BLaER1 (cell line): ENCODE results near the gene VIT.

Experiments
- H3K27ac ChIP-seq: shearing (Covaris generic); formaldehyde crosslinking; 2 replicates; pipeline ENCODE4 v1.8.1; 2022
- H3K27me3 ChIP-seq: shearing (Covaris generic); formaldehyde crosslinking; 2 replicates; pipeline ENCODE4 v1.8.1; 2022
- H3K36me3 ChIP-seq: shearing (Covaris generic); formaldehyde crosslinking; 2 replicates; pipeline ENCODE4 v1.8.1; 2022
- H3K4me1 ChIP-seq: shearing (Covaris generic); formaldehyde crosslinking; 2 replicates; pipeline ENCODE4 v1.8.1; 2022
- H3K4me2 ChIP-seq: shearing (Covaris generic); formaldehyde crosslinking; 2 replicates; pipeline ENCODE4 v1.8.1; 2022
- H3K4me3 ChIP-seq: shearing (Covaris generic); formaldehyde crosslinking; 2 replicates; pipeline ENCODE4 v1.8.1; 2022
- H3K9ac ChIP-seq: shearing (Covaris generic); formaldehyde crosslinking; 2 replicates; pipeline ENCODE4 v1.8.1; 2022
- H3K9me3 ChIP-seq: shearing (Covaris generic); formaldehyde crosslinking; 2 replicates; pipeline ENCODE4 v1.8.1; 2022
- H4K20me1 ChIP-seq: shearing (Covaris generic); formaldehyde crosslinking; 2 replicates; pipeline ENCODE4 v1.8.1; 2022
- Cebpa-rat ChIP-seq: shearing (Covaris generic); IDR thresholded peaks from 2 replicates; pipeline ENCODE4 v1.8.1; 2022

Gene VIT

GRCh38 chr2:36843838-36844237 is 147.3 kb downstream of the VIT start:
- Histone ChIP-seq H3K4me3 (no peak overlapping the region), H3K4me2 (no peak overlapping the region), H3K9ac (no peak overlapping the region), H4K20me1 (no peaks in the 10 kb centered on the region), H3K27ac (no peak overlapping the region), H3K27me3 (no peaks in the 10 kb centered on the region), H3K36me3 (peaks cover 20% of the 10 kb centered on the region), H3K9me3 (no peaks in the 10 kb centered on the region), H3K4me1 (no peaks in the 10 kb centered on the region)
- no peak for TF ChIP-seq Cebpa-rat

GRCh38 chr2:36849265-36849664 is 152.8 kb downstream of the VIT start:
- no peaks in the 10 kb centered on the region for H3K9me3 ChIP-seq
- H3K27me3 ChIP-seq: no peaks in the 10 kb centered on the region
- no peak overlapping the region for H3K9ac ChIP-seq
- no peak overlapping the region for H3K4me3 ChIP-seq
- no peak for TF ChIP-seq Cebpa-rat
- no peak overlapping the region for H3K4me2 ChIP-seq
- H3K4me1 ChIP-seq: no peaks in the 10 kb centered on the region
- no peaks in the 10 kb centered on the region for H4K20me1 ChIP-seq
- no peak overlapping the region for H3K27ac ChIP-seq
- peaks cover 55% of the 10 kb centered on the region for H3K36me3 ChIP-seq

GRCh38 chr2:36854241-36854640 is 157.7 kb downstream of the VIT start:
- Histone ChIP-seq H3K4me2 (no peak overlapping the region), H3K36me3 (peaks cover 71% of the 10 kb centered on the region), H3K9ac (no peak overlapping the region), H3K4me3 (no peak overlapping the region), H3K9me3 (no peaks in the 10 kb centered on the region), H3K27me3 (no peaks in the 10 kb centered on the region), H4K20me1 (no peaks in the 10 kb centered on the region), H3K4me1 (no peaks in the 10 kb centered on the region), H3K27ac (no peak overlapping the region)
- no peak for TF ChIP-seq Cebpa-rat

GRCh38 chr2:36855429-36855828 is 158.9 kb downstream of the VIT start:
- Histone ChIP-seq H3K36me3 (peaks cover 67% of the 10 kb centered on the region), H3K27me3 (no peaks in the 10 kb centered on the region), H3K4me3 (no peak overlapping the region), H3K9ac (no peak overlapping the region), H3K9me3 (no peaks in the 10 kb centered on the region), H3K4me2 (no peak overlapping the region), H3K27ac (no peak overlapping the region), H4K20me1 (no peaks in the 10 kb centered on the region), H3K4me1 (no peaks in the 10 kb centered on the region)
- TF ChIP-seq Cebpa-rat: no peak

GRCh38 chr2:36857713-36858112 is 161.2 kb downstream of the VIT start:
- H4K20me1 ChIP-seq: no peaks in the 10 kb centered on the region
- no peak overlapping the region for H3K4me2 ChIP-seq
- H3K4me3 ChIP-seq: no peak overlapping the region
- H3K4me1 ChIP-seq: no peaks in the 10 kb centered on the region
- H3K36me3 ChIP-seq: peaks cover 60% of the 10 kb centered on the region
- no peak for TF ChIP-seq Cebpa-rat
- H3K9me3 ChIP-seq: no peaks in the 10 kb centered on the region
- no peak overlapping the region for H3K9ac ChIP-seq
- H3K27ac ChIP-seq: no peak overlapping the region
- H3K27me3 ChIP-seq: no peaks in the 10 kb centered on the region

- Histone ChIP-seq H3K36me3 (peaks cover 55% of the 10 kb centered on the region), H3K9ac (no peak overlapping the region), H3K27me3 (no peaks in the 10 kb centered on the region), H3K9me3 (no peaks in the 10 kb centered on the region), H4K20me1 (no peaks in the 10 kb centered on the region), H3K4me3 (no peak overlapping the region), H3K27ac (no peak overlapping the region), H3K4me1 (no peaks in the 10 kb centered on the region), H3K4me2 (no peak overlapping the region)
- no peak for TF ChIP-seq Cebpa-rat
These were observed 162.3 kb downstream of the VIT start for GRCh38 chr2:36858551-36859365.

- H3K27ac ChIP-seq: no peak overlapping the region
- H4K20me1 ChIP-seq: no peaks in the 10 kb centered on the region
- H3K4me3 ChIP-seq: no peak overlapping the region
- H3K9ac ChIP-seq: no peak overlapping the region
- no peaks in the 10 kb centered on the region for H3K27me3 ChIP-seq
- H3K4me1 ChIP-seq: no peaks in the 10 kb centered on the region
- no peak overlapping the region for H3K4me2 ChIP-seq
- no peaks in the 10 kb centered on the region for H3K9me3 ChIP-seq
- H3K36me3 ChIP-seq: peaks cover 59% of the 10 kb centered on the region
- no peak for TF ChIP-seq Cebpa-rat
These were observed 162.9 kb downstream of the VIT start for GRCh38 chr2:36859366-36859792.

- no peak overlapping the region for H3K4me3 ChIP-seq
- no peaks in the 10 kb centered on the region for H3K27me3 ChIP-seq
- no peak overlapping the region for H3K9ac ChIP-seq
- H3K4me1 ChIP-seq: no peaks in the 10 kb centered on the region
- H3K9me3 ChIP-seq: no peaks in the 10 kb centered on the region
- no peak overlapping the region for H3K27ac ChIP-seq
- no peak for TF ChIP-seq Cebpa-rat
- no peaks in the 10 kb centered on the region for H4K20me1 ChIP-seq
- peaks cover 69% of the 10 kb centered on the region for H3K36me3 ChIP-seq
- H3K4me2 ChIP-seq: no peak overlapping the region
These were observed 165.4 kb downstream of the VIT start for GRCh38 chr2:36861896-36862295.
